Measurements from ENCODE around the gene NAALADL2.
"Not testable (repeated sequence)": the region's sequence is repeated elsewhere in the genome, so short reads cannot be mapped to it uniquely, and the experiment has no call there.

Gene NAALADL2

DNA sequence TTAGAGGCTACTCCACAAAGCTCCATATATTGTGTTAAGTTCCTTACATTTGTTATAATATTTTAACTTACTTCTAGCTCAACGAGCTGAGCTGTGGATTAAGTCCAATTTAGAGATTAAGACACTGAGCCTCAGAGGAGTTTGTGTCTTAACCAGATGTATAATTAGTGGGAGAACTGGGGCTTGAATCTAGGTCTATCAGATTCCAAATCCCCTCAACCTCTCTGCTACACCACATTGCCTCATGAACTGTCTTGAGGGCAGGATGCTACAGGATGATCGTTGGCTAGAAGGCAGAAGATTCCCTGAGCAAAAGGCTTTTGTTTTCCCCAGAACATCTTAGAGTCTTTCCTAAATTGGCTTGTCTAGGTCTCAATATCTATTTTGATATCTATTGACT is 890.8 kb downstream of the NAALADL2 start:
- Mint-ChIP-seq H3K4me1 (ENCODE audit: low read depth) (no peaks in the 10 kb centered on the region), H3K36me3 (no peaks in the 10 kb centered on the region), H3K27me3 (no peaks in the 10 kb centered on the region), H3K4me3 (no peak overlapping the region), H3K27ac (no peak overlapping the region), H3K9me3 (ENCODE audit: low read depth) (no peaks in the 10 kb centered on the region)

- Mint-ChIP-seq H3K27ac (no peak overlapping the region), H3K9me3 (ENCODE audit: low read depth) (no peaks in the 10 kb centered on the region), H3K36me3 (no peaks in the 10 kb centered on the region), H3K27me3 (no peaks in the 10 kb centered on the region), H3K4me3 (no peak overlapping the region), H3K4me1 (ENCODE audit: low read depth) (no peaks in the 10 kb centered on the region)
Observed at GRCh38 chr3:175751089-175751488, 892.0 kb downstream of the NAALADL2 start.

- H3K4me1 Mint-ChIP-seq (ENCODE audit: low read depth) = no peaks in the 10 kb centered on the region
- no peak overlapping the region for H3K27ac Mint-ChIP-seq
- H3K36me3 Mint-ChIP-seq = no peaks in the 10 kb centered on the region
- H3K27me3 Mint-ChIP-seq = no peaks in the 10 kb centered on the region
- H3K9me3 Mint-ChIP-seq (ENCODE audit: low read depth) = peaks cover 5% of the 10 kb centered on the region
- H3K4me3 Mint-ChIP-seq = no peak overlapping the region
Observed at GRCh38 chr3:175763948-175764347, 904.8 kb downstream of the NAALADL2 start.

GRCh38 chr3:175764722-175765121 is 905.6 kb downstream of the NAALADL2 start:
- no peak overlapping the region for H3K4me3 Mint-ChIP-seq
- H3K36me3 Mint-ChIP-seq = no peaks in the 10 kb centered on the region
- no peak overlapping the region for H3K27ac Mint-ChIP-seq
- H3K27me3 Mint-ChIP-seq = no peaks in the 10 kb centered on the region
- H3K9me3 Mint-ChIP-seq (ENCODE audit: low read depth) = peaks cover 2% of the 10 kb centered on the region
- H3K4me1 Mint-ChIP-seq (ENCODE audit: low read depth) = no peaks in the 10 kb centered on the region

- no peak overlapping the region for H3K4me3 Mint-ChIP-seq
- no peaks in the 10 kb centered on the region for H3K27me3 Mint-ChIP-seq
- H3K4me1 Mint-ChIP-seq (ENCODE audit: low read depth) = no peaks in the 10 kb centered on the region
- H3K9me3 Mint-ChIP-seq (ENCODE audit: low read depth) = no peaks in the 10 kb centered on the region
- no peaks in the 10 kb centered on the region for H3K36me3 Mint-ChIP-seq
- no peak overlapping the region for H3K27ac Mint-ChIP-seq
Observed at GRCh38 chr3:175770426-175770825, 911.3 kb downstream of the NAALADL2 start.

DNA sequence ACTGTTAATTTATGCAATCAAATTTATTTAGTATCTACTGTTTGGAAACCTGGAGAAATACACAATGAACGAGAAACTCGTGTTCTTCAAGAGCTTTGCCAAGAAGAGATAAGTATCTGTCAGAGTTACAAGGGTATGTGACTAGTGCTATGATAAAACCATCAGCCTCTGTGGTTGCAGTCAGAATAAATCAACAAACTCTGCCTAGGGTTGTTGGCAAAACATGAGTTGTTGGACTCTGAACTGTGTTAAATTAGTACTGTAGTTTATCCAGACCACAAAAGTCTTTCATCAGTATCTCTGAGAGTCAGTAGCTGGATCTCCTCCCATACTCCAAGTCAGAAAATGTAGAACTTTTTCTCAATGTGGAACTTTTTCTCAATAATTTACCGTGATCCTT is 918.4 kb downstream of the NAALADL2 start:
- Mint-ChIP-seq H3K9me3 (ENCODE audit: low read depth) (peaks cover 6% of the 10 kb centered on the region), H3K27ac (no peak overlapping the region), H3K36me3 (no peaks in the 10 kb centered on the region), H3K27me3 (no peaks in the 10 kb centered on the region), H3K4me3 (no peak overlapping the region), H3K4me1 (ENCODE audit: low read depth) (no peaks in the 10 kb centered on the region)

GRCh38 chr3:175777965-175778364 is 918.8 kb downstream of the NAALADL2 start:
- no peak overlapping the region for H3K27ac Mint-ChIP-seq
- no peak overlapping the region for H3K4me3 Mint-ChIP-seq
- H3K27me3 Mint-ChIP-seq = no peaks in the 10 kb centered on the region
- H3K4me1 Mint-ChIP-seq (ENCODE audit: low read depth) = no peaks in the 10 kb centered on the region
- H3K9me3 Mint-ChIP-seq (ENCODE audit: low read depth) = peaks cover 6% of the 10 kb centered on the region
- H3K36me3 Mint-ChIP-seq = no peaks in the 10 kb centered on the region

- Mint-ChIP-seq H3K36me3 (no peaks in the 10 kb centered on the region), H3K27me3 (no peaks in the 10 kb centered on the region), H3K27ac (no peak overlapping the region), H3K4me3 (no peak overlapping the region), H3K9me3 (ENCODE audit: low read depth) (peaks cover 6% of the 10 kb centered on the region), H3K4me1 (ENCODE audit: low read depth) (no peaks in the 10 kb centered on the region)
Observed at GRCh38 chr3:175778994-175779393, 919.9 kb downstream of the NAALADL2 start.

DNA sequence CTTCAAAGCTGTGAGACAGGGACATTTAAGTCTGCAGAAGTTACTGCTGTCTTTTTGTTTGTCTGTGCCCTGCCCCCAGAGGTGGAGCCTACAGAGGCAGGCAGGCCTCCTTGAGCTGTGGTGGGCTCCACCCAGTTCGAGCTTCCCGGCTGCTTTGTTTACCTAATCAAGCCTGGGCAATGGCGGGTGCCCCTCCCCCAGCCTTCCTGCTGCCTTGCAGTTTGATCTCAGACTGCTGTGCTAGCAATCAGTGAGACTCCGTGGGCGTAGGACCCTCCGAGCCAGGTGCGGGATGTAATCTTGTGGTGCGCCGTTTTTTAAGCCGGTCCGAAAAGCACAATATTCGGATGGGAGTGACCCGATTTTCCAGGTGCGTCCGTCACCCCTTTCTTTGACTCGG is 928.0 kb downstream of the NAALADL2 start:
- not testable (repeated sequence) for H3K36me3 Mint-ChIP-seq; H3K4me3 Mint-ChIP-seq; H3K27me3 Mint-ChIP-seq; H3K4me1 Mint-ChIP-seq (ENCODE audit: low read depth); H3K27ac Mint-ChIP-seq; H3K9me3 Mint-ChIP-seq (ENCODE audit: low read depth)

- no peaks in the 10 kb centered on the region for H3K9me3 Mint-ChIP-seq (ENCODE audit: low read depth)
- no peaks in the 10 kb centered on the region for H3K27me3 Mint-ChIP-seq
- H3K4me1 Mint-ChIP-seq (ENCODE audit: low read depth) = no peaks in the 10 kb centered on the region
- no peak overlapping the region for H3K4me3 Mint-ChIP-seq
- no peaks in the 10 kb centered on the region for H3K36me3 Mint-ChIP-seq
- H3K27ac Mint-ChIP-seq = no peak overlapping the region
Observed at GRCh38 chr3:175792245-175792644, 933.1 kb downstream of the NAALADL2 start.

DNA sequence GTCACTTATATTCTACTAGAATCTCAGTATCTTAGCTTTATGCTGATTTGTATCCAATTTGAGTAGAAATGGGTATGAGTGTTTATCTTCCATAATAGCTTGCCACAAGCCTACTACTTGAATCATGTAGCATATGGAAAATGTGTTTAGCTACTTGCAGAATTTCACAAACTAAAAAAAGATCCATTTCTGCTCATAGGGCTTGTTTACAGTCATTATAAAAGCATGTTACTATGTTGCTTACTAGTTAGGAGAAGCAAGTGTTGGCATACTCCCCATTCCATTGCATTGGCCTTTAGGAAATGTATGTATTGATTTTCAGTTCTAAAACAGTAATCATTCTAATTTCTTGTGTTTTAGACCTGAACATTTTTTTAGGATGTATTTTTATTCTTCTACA is 939.2 kb downstream of the NAALADL2 start:
- Mint-ChIP-seq H3K27me3 (no peaks in the 10 kb centered on the region), H3K27ac (no peak overlapping the region), H3K9me3 (ENCODE audit: low read depth) (no peaks in the 10 kb centered on the region), H3K4me1 (ENCODE audit: low read depth) (no peaks in the 10 kb centered on the region), H3K4me3 (no peak overlapping the region), H3K36me3 (no peaks in the 10 kb centered on the region)

DNA sequence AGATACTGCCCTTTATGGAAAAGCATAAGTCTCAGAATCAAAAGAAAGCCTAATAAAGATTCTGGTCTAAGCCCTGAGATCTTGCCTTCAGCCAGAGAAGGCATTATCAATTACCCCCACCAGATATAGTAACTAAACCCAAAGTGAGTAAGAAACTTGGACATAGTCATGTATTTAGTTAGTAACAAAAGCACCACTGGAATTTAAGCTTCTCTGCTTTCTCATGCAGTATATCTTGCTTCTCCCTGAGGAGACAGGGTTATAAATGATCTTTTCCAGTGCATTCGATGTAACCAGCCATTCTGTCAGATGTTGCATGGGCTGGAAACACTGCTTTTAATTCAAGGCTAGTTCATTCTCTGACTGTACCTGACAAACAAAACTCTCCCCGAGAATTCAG is 946.7 kb downstream of the NAALADL2 start:
- Mint-ChIP-seq H3K4me1 (ENCODE audit: low read depth) (no peaks in the 10 kb centered on the region), H3K36me3 (no peaks in the 10 kb centered on the region), H3K27me3 (no peaks in the 10 kb centered on the region), H3K4me3 (no peak overlapping the region), H3K9me3 (ENCODE audit: low read depth) (no peaks in the 10 kb centered on the region), H3K27ac (no peak overlapping the region)

DNA sequence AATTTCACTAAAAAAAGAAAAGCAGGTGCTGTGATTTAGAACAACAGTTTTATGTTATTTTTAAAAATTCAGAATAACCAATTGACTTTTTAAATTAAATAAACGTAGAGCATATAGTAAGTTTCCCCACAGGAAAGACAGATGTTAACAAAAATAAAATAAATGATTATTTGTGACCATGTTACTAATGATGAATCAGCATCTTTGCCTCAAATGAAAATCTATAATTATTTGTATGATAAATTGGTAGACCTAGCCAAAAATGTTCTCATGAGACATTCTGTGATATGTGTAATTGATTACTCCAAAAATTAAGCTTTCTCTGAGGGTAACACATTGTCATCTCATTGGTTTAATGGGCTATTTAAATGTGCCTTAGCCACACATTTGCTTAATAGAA is 948.0 kb downstream of the NAALADL2 start:
- Mint-ChIP-seq H3K9me3 (ENCODE audit: low read depth) (no peaks in the 10 kb centered on the region), H3K4me1 (ENCODE audit: low read depth) (no peaks in the 10 kb centered on the region), H3K27ac (no peak overlapping the region), H3K4me3 (no peak overlapping the region), H3K27me3 (no peaks in the 10 kb centered on the region), H3K36me3 (no peaks in the 10 kb centered on the region)

- H3K4me1 Mint-ChIP-seq (ENCODE audit: low read depth) = no peaks in the 10 kb centered on the region
- H3K27ac Mint-ChIP-seq = no peak overlapping the region
- H3K4me3 Mint-ChIP-seq = no peak overlapping the region
- H3K9me3 Mint-ChIP-seq (ENCODE audit: low read depth) = peaks cover 14% of the 10 kb centered on the region
- no peaks in the 10 kb centered on the region for H3K36me3 Mint-ChIP-seq
- H3K27me3 Mint-ChIP-seq = no peaks in the 10 kb centered on the region
Observed at GRCh38 chr3:175818811-175819464, 959.8 kb downstream of the NAALADL2 start.

DNA sequence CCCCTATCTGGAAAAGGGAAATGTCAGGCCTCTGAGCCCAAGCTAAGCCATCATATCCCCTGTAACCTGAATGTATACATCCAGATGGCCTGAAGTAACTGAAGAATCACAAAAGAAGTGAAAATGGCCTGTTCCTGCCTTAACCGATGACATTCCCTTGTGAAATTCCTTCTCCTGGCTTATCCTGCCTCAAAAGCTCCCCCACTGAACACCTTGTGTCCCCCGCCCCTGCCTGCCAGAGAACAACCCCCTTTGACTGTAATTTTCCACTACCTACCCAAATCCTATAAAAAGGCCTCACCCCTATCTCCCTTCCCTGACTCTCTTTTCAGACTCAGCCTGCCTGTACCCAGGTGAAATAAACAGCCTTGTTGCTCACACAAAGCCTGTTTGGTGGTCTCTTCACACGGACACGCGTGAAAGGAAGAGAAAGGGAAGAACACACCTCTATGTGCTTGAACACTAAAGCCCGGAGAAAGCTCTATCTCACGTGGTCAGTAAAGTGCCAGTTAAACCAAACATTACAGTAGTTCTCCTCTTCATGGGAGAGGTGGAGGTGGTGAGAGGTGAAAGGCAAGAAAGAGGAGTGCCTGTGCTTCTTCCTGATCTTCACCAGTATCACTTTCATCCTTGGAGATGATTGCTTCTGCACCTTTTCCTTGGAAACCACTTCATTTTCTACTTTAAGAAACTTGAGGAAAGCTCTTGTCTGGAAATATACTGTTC is 963.8 kb downstream of the NAALADL2 start:
- H3K27ac Mint-ChIP-seq; H3K36me3 Mint-ChIP-seq; H3K4me3 Mint-ChIP-seq; H3K4me1 Mint-ChIP-seq (ENCODE audit: low read depth); H3K27me3 Mint-ChIP-seq: not testable (repeated sequence)
- H3K9me3 Mint-ChIP-seq (ENCODE audit: low read depth) = peaks cover 10% of the 10 kb centered on the region

DNA sequence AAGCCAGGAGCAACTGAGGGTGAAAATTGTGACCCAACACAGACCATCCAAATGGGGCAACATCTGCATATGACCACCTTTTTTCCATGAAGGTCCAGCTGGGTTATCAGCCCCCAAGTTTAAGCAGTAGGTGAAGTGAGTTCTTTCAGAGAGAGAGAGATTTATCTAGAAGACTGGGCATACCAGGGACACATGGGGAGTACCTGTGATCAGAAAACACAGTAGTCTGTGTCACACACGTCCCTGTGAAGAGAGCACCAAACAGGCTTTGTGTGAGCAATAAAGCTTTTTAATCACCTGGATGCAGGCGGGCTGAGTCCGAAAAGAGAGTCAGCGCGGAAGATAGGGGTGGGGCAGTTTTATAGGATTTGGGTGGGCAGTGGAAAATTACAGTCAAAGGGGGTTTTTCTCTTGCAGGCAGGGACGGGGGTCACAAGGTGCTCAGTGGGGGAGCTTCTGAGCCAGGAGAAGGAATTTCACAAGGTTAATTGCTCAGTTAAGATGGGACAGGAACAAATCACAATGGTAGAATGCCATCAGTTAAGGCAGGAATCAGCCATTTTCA is 966.0 kb downstream of the NAALADL2 start:
- not testable (repeated sequence) for H3K9me3 Mint-ChIP-seq (ENCODE audit: low read depth); H3K4me3 Mint-ChIP-seq; H3K27ac Mint-ChIP-seq; H3K27me3 Mint-ChIP-seq; H3K36me3 Mint-ChIP-seq; H3K4me1 Mint-ChIP-seq (ENCODE audit: low read depth)
